Vagina (tissue), 2 donors: Measurements from ENCODE around the gene PTPRE. TPM values are rescaled to one million over a fixed set of nuclear protein-coding genes. Genes with fewer than 3 reads are reported as not detected.

ENCODE experiments used
- DNase-seq, 2 donors: peaks; one replicate each; pipeline ENCODE4 v3.0.0-alpha.2; 2017; ENCODE audit errors: extremely low spot score in 2 of 2
- H3K27ac ChIP-seq: fragments of 200-600 bp; sonication (generic); one replicate; pipeline ENCODE4 v1.5.1; 2019
- H3K27me3 ChIP-seq: fragments of 200-600 bp; sonication (generic); one replicate; pipeline ENCODE4 v1.5.1; 2019
- H3K36me3 ChIP-seq, 2 donors: fragments of 200-600 bp; sonication (generic); one replicate each; pipeline ENCODE4 v1.5.1; 2017 to 2019
- H3K4me1 ChIP-seq: fragments of 200-600 bp; sonication (generic); one replicate; pipeline ENCODE4 v1.5.1; 2019
- H3K4me3 ChIP-seq, 2 donors: fragments of 200-600 bp; sonication (generic); 1 replicate in 1 of 2; 2 replicates in 1 of 2; pipeline ENCODE4 v1.5.1; 2016 to 2019
- H3K9me3 ChIP-seq: fragments of 200-600 bp; sonication (generic); one replicate; pipeline ENCODE4 v1.5.1; 2019
- CTCF ChIP-seq, 3 experiments: fragments of 450-650 bp in 2 of 3; fragments of 200-600 bp in 1 of 3; sonication (generic) in 1 of 3; IDR thresholded peaks; one replicate each; pipeline ENCODE4 v1.5.1; 2017 to 2019; ENCODE audit warnings: antibody characterized with exemption in 3 of 3, mild to moderate bottlenecking in 2 of 3, moderate library complexity in 2 of 3
- POLR2A ChIP-seq, 2 donors: fragments of 450-650 bp; IDR thresholded peaks; one replicate each; pipeline ENCODE4 v1.6.1; 2017; ENCODE audit warnings: antibody characterized with exemption in 2 of 2, mild to moderate bottlenecking in 2 of 2, moderate library complexity in 2 of 2
- POLR2AphosphoS5 ChIP-seq, 2 donors: sonication (generic); formaldehyde crosslinking; IDR thresholded peaks; one replicate each; pipeline ENCODE4 v1.9.0; 2017; ENCODE audit warnings: antibody characterized with exemption in 2 of 2, mild to moderate bottlenecking in 2 of 2, low read depth in 1 of 2; ENCODE audit not compliant: insufficient read depth in 1 of 2
- intact Hi-C: fragments of 100-400 bp; cut with DNase I; formaldehyde crosslinking; loops from one replicate; pipeline ENCODE4 v1.15.1; 2023
- total RNA-seq: library from RNA; depleted of rRNA; stranded (reverse); fragments of >200 nt; gene quantifications from one replicate; pipeline ENCODE4 v1.2.3, GENCODE V29; 2016

Gene PTPRE
- 77.6 TPM for total RNA-seq

GRCh38 chr10:127906548-127907377 lies at the start of gene PTPRE:
TSS of gene PTPRE (plus strand) at chr10:127907103. CDS start at chr10:128040882, 133,779 bp downstream.
- H3K27me3 ChIP-seq, result no peaks in the 10 kb centered on the region

GRCh38 chr10:127860592-127860991 lies 46.3 kb upstream of the PTPRE start:
- no peak for DNase-seq
- Histone ChIP-seq H3K4me1 (no peaks in the 10 kb centered on the region), H3K4me3 (no peak overlapping the region), H3K27ac (no peak overlapping the region), H3K27me3 (no peaks in the 10 kb centered on the region), H3K36me3 (no peaks in the 10 kb centered on the region), H3K9me3 (no peaks in the 10 kb centered on the region)
- TF ChIP-seq POLR2A (IDR thresholded peaks at IDR 0.05), result no peak
- TF ChIP-seq POLR2AphosphoS5 (IDR thresholded peaks at IDR 0.05; ENCODE audit: insufficient read depth in 1 of 2, low read depth in 1 of 2), result no peak
- intact Hi-C loops, result no loop called here

More at GRCh38 chr10:127906548-127907377, at the start of gene PTPRE:
- Histone ChIP-seq H3K27ac (peak within 1 kb of the TSS; percentile 47), H3K4me3 (peak within 1 kb of the TSS; percentile 47 to 49), H3K4me1 (peaks cover 16% of the 10 kb centered on the region), H3K9me3 (no peaks in the 10 kb centered on the region), H3K36me3 (no peaks in the 10 kb centered on the region)
- no peak for TF ChIP-seq POLR2AphosphoS5 (IDR thresholded peaks at IDR 0.05; ENCODE audit: insufficient read depth in 1 of 2, low read depth in 1 of 2)
- no peak for TF ChIP-seq POLR2A (IDR thresholded peaks at IDR 0.05)
- TF ChIP-seq CTCF (IDR thresholded peaks at IDR 0.05), result peak; percentile 29 to 62 (median 45)
- intact Hi-C loops, result loop anchor here (2.0 kb wide), 1 partner anchor 104 kb away; no protein-coding TSS in a partner anchor
- peak in 1 of 2 donors; percentile 92 for DNase-seq

GRCh38 chr10:127863231-127863825 lies 43.6 kb upstream of the PTPRE start:
- Histone ChIP-seq H3K4me1 (no peaks in the 10 kb centered on the region), H3K27me3 (no peaks in the 10 kb centered on the region), H3K27ac (no peak overlapping the region), H3K36me3 (no peaks in the 10 kb centered on the region), H3K4me3 (no peak overlapping the region), H3K9me3 (no peaks in the 10 kb centered on the region)
- no peak for DNase-seq
- TF ChIP-seq CTCF (IDR thresholded peaks at IDR 0.05) (no peak), POLR2A (IDR thresholded peaks at IDR 0.05) (no peak), POLR2AphosphoS5 (IDR thresholded peaks at IDR 0.05; ENCODE audit: insufficient read depth in 1 of 2, low read depth in 1 of 2) (no peak)
- intact Hi-C loops, result no loop called here

GRCh38 chr10:127866276-127867013 lies 40.5 kb upstream of the PTPRE start:
- intact Hi-C loops, result no loop called here
- Histone ChIP-seq H3K4me1 (no peaks in the 10 kb centered on the region), H3K27ac (no peak overlapping the region), H3K36me3 (no peaks in the 10 kb centered on the region), H3K9me3 (no peaks in the 10 kb centered on the region), H3K4me3 (no peak overlapping the region), H3K27me3 (no peaks in the 10 kb centered on the region)
- TF ChIP-seq CTCF (IDR thresholded peaks at IDR 0.05) (no peak), POLR2A (IDR thresholded peaks at IDR 0.05) (no peak), POLR2AphosphoS5 (IDR thresholded peaks at IDR 0.05; ENCODE audit: insufficient read depth in 1 of 2, low read depth in 1 of 2) (no peak)
- no peak for DNase-seq

GRCh38 chr10:127867805-127868204 lies 39.1 kb upstream of the PTPRE start:
- no peak for DNase-seq
- no peak overlapping the region for H3K27ac ChIP-seq
- H3K27me3 ChIP-seq, result no peaks in the 10 kb centered on the region
- H3K9me3 ChIP-seq, result no peaks in the 10 kb centered on the region
- intact Hi-C loops, result no loop called here
- TF ChIP-seq POLR2A (IDR thresholded peaks at IDR 0.05), result no peak
- TF ChIP-seq CTCF (IDR thresholded peaks at IDR 0.05), result no peak
- no peak for TF ChIP-seq POLR2AphosphoS5 (IDR thresholded peaks at IDR 0.05; ENCODE audit: insufficient read depth in 1 of 2, low read depth in 1 of 2)
- H3K4me3 ChIP-seq, result no peak overlapping the region
- no peaks in the 10 kb centered on the region for H3K36me3 ChIP-seq
- no peaks in the 10 kb centered on the region for H3K4me1 ChIP-seq
